CD4-positive, CD25-positive, alpha-beta regulatory T cell (primary cell): Measurements from ENCODE around the gene SEMA5B. TPM values are rescaled to one million over a fixed set of nuclear protein-coding genes. Genes with fewer than 3 reads are reported as not detected.

ENCODE experiments used
- ATAC-seq, 2 donors: fragments of 150-1000 bp; cut with Tn5 transposase; one replicate each; pipeline ENCODE4 v1.10.0; 2021; ENCODE audit warnings: low read depth in 2 of 2, moderate number of reproducible peaks in 2 of 2, moderate library complexity in 1 of 2
- DNase-seq, 3 donors: peaks; one replicate each; pipeline versions ENCODE4 v3.0.0 to v3.0.0-alpha.2; 2012 to 2022; ENCODE audit warnings: mixed read lengths in 1 of 3
- H3K27ac ChIP-seq: one replicate; pipeline ENCODE4 v1.7.0; 2013; ENCODE audit warnings: mild to moderate bottlenecking, low read length; ENCODE audit not compliant: insufficient read depth, poor library complexity, severe bottlenecking
- H3K27me3 ChIP-seq: one replicate; pipeline ENCODE4 v1.7.0; 2013; ENCODE audit warnings: low read length; ENCODE audit not compliant: control insufficient read depth, insufficient read depth
- H3K36me3 ChIP-seq: one replicate; pipeline ENCODE4 v1.7.0; 2013; ENCODE audit warnings: mild to moderate bottlenecking, low read length, moderate library complexity; ENCODE audit not compliant: control insufficient read depth, insufficient read depth
- H3K4me1 ChIP-seq: 2 replicates; pipeline ENCODE4 v1.7.0; 2013; ENCODE audit warnings: mild to moderate bottlenecking, low read length; ENCODE audit not compliant: insufficient read depth, control insufficient read depth, poor library complexity, severe bottlenecking
- H3K4me3 ChIP-seq: one replicate; pipeline ENCODE4 v1.7.0; 2013; ENCODE audit warnings: low read depth, mild to moderate bottlenecking, low read length, moderate library complexity
- H3K9me3 ChIP-seq, 2 experiments: 1 replicate in 1 of 2; 2 replicates in 1 of 2; pipeline ENCODE4 v1.7.0; 2013; ENCODE audit warnings: low read length in 2 of 2, mild to moderate bottlenecking in 1 of 2, moderate library complexity in 1 of 2; ENCODE audit not compliant: control insufficient read depth in 2 of 2
- H3K27ac Mint-ChIP-seq, 3 donors: one replicate each; pipeline ENCODE4 v1.8.0; 2020 to 2022; ENCODE audit warnings: mild to moderate bottlenecking in 3 of 3, mixed read lengths in 3 of 3, moderate library complexity in 2 of 3
- H3K27me3 Mint-ChIP-seq: one replicate; pipeline ENCODE4 v1.8.0; 2022; ENCODE audit warnings: mild to moderate bottlenecking, mixed read lengths
- H3K36me3 Mint-ChIP-seq: one replicate; pipeline ENCODE4 v1.8.0; 2020; ENCODE audit warnings: mixed read lengths
- H3K4me1 Mint-ChIP-seq, 4 donors: one replicate each; pipeline ENCODE4 v1.8.0; 2020 to 2022; ENCODE audit warnings: mixed read lengths in 4 of 4, mild to moderate bottlenecking in 1 of 4
- H3K4me3 Mint-ChIP-seq, 4 donors: one replicate each; pipeline ENCODE4 v1.8.0; 2020 to 2022; ENCODE audit warnings: mild to moderate bottlenecking in 4 of 4, mixed read lengths in 4 of 4, moderate library complexity in 3 of 4
- H3K9me3 Mint-ChIP-seq, 7 donors: one replicate each; pipeline ENCODE4 v1.8.0; 2020 to 2022; ENCODE audit warnings: mixed read lengths in 7 of 7, mild to moderate bottlenecking in 3 of 7, moderate library complexity in 2 of 7
- polyA plus RNA-seq, 4 donors: library from polyadenylated mRNA; unstranded; fragments of 300-500 nt; fragmentation: Illumina TruSeq; gene quantifications; one replicate each; pipeline ENCODE4 v1.2.3, GENCODE V29; 2021
- total RNA-seq: library from RNA; stranded (reverse); gene quantifications from one replicate; pipeline ENCODE4 v1.2.3, GENCODE V29; 2022

The SEMA5B gene
- total and polyA plus RNA-seq, 5 donors from 2014 or later: 0.50 TPM; not detected in 4

GRCh38 chr3:123019591-123019990, 8.0 kb downstream of the SEMA5B start:
- H3K4me1 ChIP-seq: no peaks in the 10 kb centered on the region
- H3K27me3 ChIP-seq: peaks cover 34% of the 10 kb centered on the region
- no peak overlapping the region for H3K4me3 Mint-ChIP-seq
- no peaks in the 10 kb centered on the region for H3K36me3 ChIP-seq
- no peaks in the 10 kb centered on the region for H3K36me3 Mint-ChIP-seq
- no peaks in the 10 kb centered on the region for H3K4me1 Mint-ChIP-seq
- no peaks in the 10 kb centered on the region for H3K9me3 ChIP-seq
- H3K4me3 ChIP-seq: no peak overlapping the region
- H3K27ac Mint-ChIP-seq: no peak overlapping the region
- peaks cover 0 to 2% (median 0%) of the 10 kb centered on the region in 7 donors for H3K9me3 Mint-ChIP-seq
- H3K27me3 Mint-ChIP-seq: peaks cover 70% of the 10 kb centered on the region
- no peak overlapping the region for H3K27ac ChIP-seq
- DNase-seq (no peak), ATAC-seq (no peak)

DNA sequence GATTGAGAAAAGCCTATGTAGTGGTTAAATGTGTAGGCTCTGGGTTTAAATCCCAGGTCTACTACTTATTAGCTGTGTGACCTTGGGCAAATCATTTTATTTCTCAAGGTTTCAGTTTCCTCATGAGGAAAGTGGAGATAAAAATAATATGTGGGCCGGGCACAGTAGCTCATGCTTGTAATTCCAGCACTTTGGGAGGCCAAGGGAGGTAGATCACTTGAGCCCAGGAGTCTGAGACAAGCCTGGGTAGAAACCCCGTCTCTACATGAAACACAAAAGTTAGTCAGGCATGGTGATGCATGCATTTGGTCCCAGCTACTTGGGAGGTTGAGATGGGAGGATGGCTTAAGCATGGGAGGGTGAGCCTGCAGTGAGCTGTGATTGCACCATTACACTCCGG, 8.4 kb downstream of the SEMA5B start:
- no peaks in the 10 kb centered on the region for H3K4me1 ChIP-seq
- no peak overlapping the region for H3K4me3 ChIP-seq
- H3K4me3 Mint-ChIP-seq: no peak overlapping the region
- no peaks in the 10 kb centered on the region for H3K4me1 Mint-ChIP-seq
- no peaks in the 10 kb centered on the region for H3K9me3 Mint-ChIP-seq
- H3K9me3 ChIP-seq: no peaks in the 10 kb centered on the region
- H3K27ac ChIP-seq: no peak overlapping the region
- H3K27me3 ChIP-seq: peaks cover 30% of the 10 kb centered on the region
- ATAC-seq: no peak
- H3K27me3 Mint-ChIP-seq: peaks cover 69% of the 10 kb centered on the region
- H3K36me3 Mint-ChIP-seq: no peaks in the 10 kb centered on the region
- no peak overlapping the region for H3K27ac Mint-ChIP-seq
- no peaks in the 10 kb centered on the region for H3K36me3 ChIP-seq
- DNase-seq: no peak

DNA sequence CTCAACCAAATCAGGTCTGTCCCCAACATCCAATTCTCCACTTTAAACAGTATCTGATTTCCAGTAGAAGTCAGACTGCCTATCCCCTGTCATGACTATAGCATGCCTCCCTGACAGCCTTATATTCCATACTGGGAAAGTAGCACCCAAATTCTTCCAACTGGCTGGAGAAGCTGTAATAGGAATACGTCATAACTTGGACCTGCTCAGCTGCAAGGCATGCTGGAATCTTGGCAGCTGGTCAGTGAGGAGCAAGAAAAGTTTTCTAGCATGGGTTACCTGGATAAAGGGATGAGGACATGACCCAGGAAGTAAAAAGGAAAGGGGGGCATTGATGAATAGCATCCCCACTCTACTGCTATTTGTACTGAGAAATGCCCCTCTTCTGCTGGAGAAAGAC, 8.9 kb downstream of the SEMA5B start:
- Mint-ChIP-seq H3K4me3 (no peak overlapping the region), H3K27ac (no peak overlapping the region), H3K9me3 (no peaks in the 10 kb centered on the region), H3K4me1 (no peaks in the 10 kb centered on the region), H3K27me3 (peaks cover 64% of the 10 kb centered on the region), H3K36me3 (no peaks in the 10 kb centered on the region)
- no peak overlapping the region for H3K4me3 ChIP-seq
- no peak overlapping the region for H3K27ac ChIP-seq
- H3K9me3 ChIP-seq: no peaks in the 10 kb centered on the region
- H3K36me3 ChIP-seq: no peaks in the 10 kb centered on the region
- peaks cover 26% of the 10 kb centered on the region for H3K27me3 ChIP-seq
- no peaks in the 10 kb centered on the region for H3K4me1 ChIP-seq
- DNase-seq (no peak), ATAC-seq (no peak)

- H3K4me3 ChIP-seq: no peak overlapping the region
- H3K27me3 Mint-ChIP-seq: peaks cover 38% of the 10 kb centered on the region
- no peaks in the 10 kb centered on the region for H3K36me3 ChIP-seq
- H3K4me1 Mint-ChIP-seq: no peaks in the 10 kb centered on the region
- H3K27ac Mint-ChIP-seq: no peak overlapping the region
- no peak overlapping the region for H3K27ac ChIP-seq
- H3K4me1 ChIP-seq: no peaks in the 10 kb centered on the region
- H3K4me3 Mint-ChIP-seq: no peak overlapping the region
- no peaks in the 10 kb centered on the region for H3K9me3 ChIP-seq
- ATAC-seq: no peak
- peaks cover 7% of the 10 kb centered on the region for H3K27me3 ChIP-seq
- H3K9me3 Mint-ChIP-seq: no peaks in the 10 kb centered on the region
- no peaks in the 10 kb centered on the region for H3K36me3 Mint-ChIP-seq
- no peak for DNase-seq
These were observed 12.0 kb downstream of the SEMA5B start for GRCh38 chr3:123015596-123015995.

GRCh38 chr3:123013876-123014275, 13.7 kb downstream of the SEMA5B start:
- H3K27ac Mint-ChIP-seq: no peak overlapping the region
- no peak overlapping the region for H3K4me3 Mint-ChIP-seq
- no peak for ATAC-seq

DNA sequence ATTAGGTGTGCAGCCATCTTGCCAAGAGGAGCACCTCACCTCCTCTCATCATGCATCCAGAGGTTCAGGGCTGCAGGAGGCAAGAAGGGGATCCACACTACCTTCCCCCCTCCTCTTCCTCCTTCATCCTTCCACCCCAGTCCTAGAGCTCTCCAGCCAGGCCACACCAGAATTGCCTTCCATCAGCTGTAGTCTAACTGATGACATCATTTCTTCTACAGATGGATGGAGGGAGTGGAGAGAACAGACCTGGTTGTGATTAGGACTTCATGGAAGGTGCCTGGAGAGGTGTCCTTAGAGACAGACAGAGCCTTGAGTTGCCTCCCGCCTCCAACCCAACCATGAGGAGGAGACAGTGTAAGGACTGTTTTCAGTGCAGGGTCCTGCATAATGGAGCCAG, 14.9 kb downstream of the SEMA5B start:
- no peak overlapping the region for H3K4me3 Mint-ChIP-seq
- H3K36me3 Mint-ChIP-seq: no peaks in the 10 kb centered on the region
- Histone ChIP-seq H3K4me1 (no peaks in the 10 kb centered on the region), H3K36me3 (no peaks in the 10 kb centered on the region), H3K27ac (no peak overlapping the region), H3K9me3 (no peaks in the 10 kb centered on the region), H3K4me3 (no peak overlapping the region), H3K27me3 (peaks cover 5% of the 10 kb centered on the region)
- no peaks in the 10 kb centered on the region for H3K9me3 Mint-ChIP-seq
- H3K27ac Mint-ChIP-seq: no peak overlapping the region
- ATAC-seq: no peak
- no peaks in the 10 kb centered on the region for H3K4me1 Mint-ChIP-seq
- DNase-seq: no peak
- peaks cover 40% of the 10 kb centered on the region for H3K27me3 Mint-ChIP-seq

More at GRCh38 chr3:123013876-123014275, 13.7 kb downstream of the SEMA5B start:
- no peak overlapping the region for H3K4me3 ChIP-seq
- no peaks in the 10 kb centered on the region for H3K36me3 ChIP-seq
- no peaks in the 10 kb centered on the region for H3K9me3 Mint-ChIP-seq
- no peaks in the 10 kb centered on the region for H3K36me3 Mint-ChIP-seq
- no peaks in the 10 kb centered on the region for H3K4me1 Mint-ChIP-seq
- no peak for DNase-seq
- no peaks in the 10 kb centered on the region for H3K4me1 ChIP-seq
- H3K27ac ChIP-seq: no peak overlapping the region
- peaks cover 41% of the 10 kb centered on the region for H3K27me3 Mint-ChIP-seq
- no peaks in the 10 kb centered on the region for H3K9me3 ChIP-seq
- peaks cover 2% of the 10 kb centered on the region for H3K27me3 ChIP-seq

DNA sequence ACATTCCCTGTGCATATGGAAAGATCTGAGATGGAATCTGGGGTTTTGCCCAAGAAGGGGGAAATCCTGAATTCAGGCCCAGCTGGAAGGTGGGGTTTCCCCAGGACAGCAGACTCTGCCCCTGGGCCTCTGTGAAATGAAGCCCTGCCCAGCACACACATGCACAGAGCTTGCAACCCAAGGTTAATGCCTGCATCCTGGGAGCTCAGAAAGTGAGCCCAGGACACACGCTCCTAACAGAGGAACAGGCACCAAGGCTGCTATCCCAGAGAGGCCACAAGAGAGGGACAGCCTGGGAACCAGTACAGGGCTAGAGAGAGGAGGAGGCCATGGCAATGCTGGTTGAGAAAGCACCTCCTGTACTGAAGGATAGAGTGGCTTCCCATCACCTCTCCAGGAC, 16.1 kb downstream of the SEMA5B start:
- Histone ChIP-seq H3K27ac (no peak overlapping the region), H3K9me3 (no peaks in the 10 kb centered on the region), H3K27me3 (peaks cover 5% of the 10 kb centered on the region), H3K4me1 (no peaks in the 10 kb centered on the region), H3K4me3 (no peak overlapping the region), H3K36me3 (no peaks in the 10 kb centered on the region)
- no peak for DNase-seq
- Mint-ChIP-seq H3K4me1 (no peaks in the 10 kb centered on the region), H3K36me3 (no peaks in the 10 kb centered on the region), H3K27ac (no peak overlapping the region), H3K27me3 (peaks cover 43% of the 10 kb centered on the region), H3K9me3 (no peaks in the 10 kb centered on the region), H3K4me3 (no peak overlapping the region)
- ATAC-seq: no peak

DNA sequence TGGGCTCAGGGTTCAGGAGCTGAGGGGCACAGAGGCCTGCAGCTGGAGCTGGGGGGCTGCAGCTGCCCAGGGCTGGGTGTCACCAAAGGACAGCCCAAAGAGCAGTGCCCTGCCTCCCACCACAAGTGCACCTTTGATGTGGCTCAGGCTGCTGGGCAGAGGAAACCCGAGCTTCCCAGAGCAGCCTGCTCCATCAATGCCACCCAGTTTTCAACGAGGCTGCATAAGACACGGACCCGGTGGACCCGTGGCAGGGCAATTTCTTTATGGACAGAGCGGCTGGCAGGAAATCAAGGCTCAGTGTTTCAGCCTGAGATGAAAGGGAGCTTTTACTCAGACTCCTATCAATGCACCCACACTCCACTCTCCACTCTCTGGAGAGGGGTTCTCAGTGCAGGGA, 18.7 kb downstream of the SEMA5B start:
- H3K27me3 Mint-ChIP-seq: peaks cover 40% of the 10 kb centered on the region
- H3K4me3 ChIP-seq: no peak overlapping the region
- H3K4me1 Mint-ChIP-seq: no peaks in the 10 kb centered on the region

More for the DNA sequence above, 18.7 kb downstream of the SEMA5B start:
- peaks cover 0 to 1% (median 0%) of the 10 kb centered on the region in 7 donors for H3K9me3 Mint-ChIP-seq
- H3K4me1 ChIP-seq: no peaks in the 10 kb centered on the region
- no peak overlapping the region for H3K4me3 Mint-ChIP-seq
- H3K27ac ChIP-seq: no peak overlapping the region
- H3K36me3 Mint-ChIP-seq: no peaks in the 10 kb centered on the region
- H3K9me3 ChIP-seq: no peaks in the 10 kb centered on the region
- peaks cover 5% of the 10 kb centered on the region for H3K27me3 ChIP-seq
- ATAC-seq: no peak
- no peak for DNase-seq
- H3K36me3 ChIP-seq: no peaks in the 10 kb centered on the region
- H3K27ac Mint-ChIP-seq: no peak overlapping the region
